Hematopoietic multipotent progenitor cell treated with erythropoietin and hydrocortisone succinate and interleukin-3 and kit ligand, for 6 days (in vitro differentiated cells): Measurements from ENCODE around the gene PIGX.

Experiments
- DNase-seq: peaks from one replicate; pipeline ENCODE4 v3.0.0-alpha.2; 2015

Gene PIGX

DNA sequence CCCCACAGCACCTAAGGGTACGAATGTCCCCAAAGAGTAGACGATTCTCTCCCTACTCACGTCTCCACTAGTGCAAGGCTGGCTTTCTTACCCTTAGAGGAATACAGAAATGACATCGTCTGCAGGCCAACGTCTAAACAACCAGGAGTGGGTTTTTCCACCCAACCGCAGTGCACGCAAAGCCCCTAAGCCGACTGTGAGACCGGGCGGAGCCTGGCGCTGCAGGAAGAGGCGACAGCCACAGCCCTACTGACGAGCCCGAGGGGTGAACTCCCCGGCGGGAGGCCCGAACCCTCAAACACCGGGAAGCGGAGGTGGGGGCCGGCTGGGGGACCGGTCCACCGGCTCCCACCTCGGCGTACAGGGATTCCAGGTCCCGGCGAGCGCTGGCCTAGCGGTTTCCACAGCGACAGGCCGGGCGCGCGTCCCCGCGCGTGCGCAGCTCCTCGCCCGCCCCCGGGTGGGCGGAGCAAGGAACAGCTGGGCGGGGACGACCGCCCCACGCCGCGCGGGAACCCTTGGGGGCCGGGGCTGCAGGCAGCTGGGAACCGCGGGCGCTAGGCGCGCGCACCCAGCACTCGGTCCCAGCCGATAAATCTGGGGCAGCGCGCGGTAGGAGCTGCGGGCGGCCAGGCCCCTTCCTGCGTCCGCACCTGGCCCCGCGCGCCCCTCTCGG is at the start of gene PIGX, which contains the start of gene CEP19:
Gene PIGX, plus strand, starts transcription at position 540 of the 676 bp plus-strand sequence.
Gene CEP19, minus strand, starts transcription at position 413 of the 676 bp plus-strand sequence. CDS start 3,593 bp downstream, outside the sequence.
- peak; percentile 90 for DNase-seq

DNA sequence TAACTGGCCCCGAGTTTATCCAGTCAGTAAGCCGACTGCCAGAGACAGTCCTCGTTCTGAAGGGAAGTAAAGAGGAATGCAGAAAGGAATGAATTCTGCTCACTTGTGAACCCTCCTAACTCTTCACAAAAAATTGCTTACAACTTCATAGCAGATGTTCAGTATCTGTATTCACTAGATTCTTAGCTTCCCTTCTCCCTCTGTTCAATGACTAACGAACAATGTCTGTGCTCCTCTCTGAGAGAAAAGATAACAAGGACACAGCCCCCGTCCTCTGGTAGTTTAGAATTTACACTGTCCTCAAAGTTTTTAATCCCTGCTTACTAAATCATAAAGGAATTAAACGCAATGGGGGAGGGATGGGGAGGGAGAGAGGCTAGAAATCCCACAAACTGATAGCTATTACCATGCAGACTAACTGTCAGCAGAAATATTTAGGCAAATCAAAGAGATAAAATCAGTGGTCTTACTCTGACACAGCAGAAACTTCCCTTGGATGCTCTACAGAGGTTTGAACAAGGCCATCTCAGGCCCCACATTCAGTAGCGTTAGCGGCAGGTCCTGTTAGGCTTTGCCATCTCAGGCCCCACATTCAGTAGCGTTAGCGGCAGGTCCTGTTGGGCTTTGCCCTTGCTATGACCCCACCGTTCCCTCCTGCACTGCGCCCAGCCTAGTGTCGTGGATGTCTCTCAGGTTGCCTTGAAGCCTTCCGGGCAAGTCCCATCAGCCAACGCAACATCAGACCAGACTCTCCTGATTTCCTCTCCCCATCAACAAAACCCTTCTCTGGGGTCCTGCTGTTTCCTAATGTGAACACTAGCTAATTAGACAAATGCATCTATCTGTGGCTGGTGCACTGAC is 49.2 kb upstream of the PIGX start:
- peak; percentile 79 for DNase-seq

DNA sequence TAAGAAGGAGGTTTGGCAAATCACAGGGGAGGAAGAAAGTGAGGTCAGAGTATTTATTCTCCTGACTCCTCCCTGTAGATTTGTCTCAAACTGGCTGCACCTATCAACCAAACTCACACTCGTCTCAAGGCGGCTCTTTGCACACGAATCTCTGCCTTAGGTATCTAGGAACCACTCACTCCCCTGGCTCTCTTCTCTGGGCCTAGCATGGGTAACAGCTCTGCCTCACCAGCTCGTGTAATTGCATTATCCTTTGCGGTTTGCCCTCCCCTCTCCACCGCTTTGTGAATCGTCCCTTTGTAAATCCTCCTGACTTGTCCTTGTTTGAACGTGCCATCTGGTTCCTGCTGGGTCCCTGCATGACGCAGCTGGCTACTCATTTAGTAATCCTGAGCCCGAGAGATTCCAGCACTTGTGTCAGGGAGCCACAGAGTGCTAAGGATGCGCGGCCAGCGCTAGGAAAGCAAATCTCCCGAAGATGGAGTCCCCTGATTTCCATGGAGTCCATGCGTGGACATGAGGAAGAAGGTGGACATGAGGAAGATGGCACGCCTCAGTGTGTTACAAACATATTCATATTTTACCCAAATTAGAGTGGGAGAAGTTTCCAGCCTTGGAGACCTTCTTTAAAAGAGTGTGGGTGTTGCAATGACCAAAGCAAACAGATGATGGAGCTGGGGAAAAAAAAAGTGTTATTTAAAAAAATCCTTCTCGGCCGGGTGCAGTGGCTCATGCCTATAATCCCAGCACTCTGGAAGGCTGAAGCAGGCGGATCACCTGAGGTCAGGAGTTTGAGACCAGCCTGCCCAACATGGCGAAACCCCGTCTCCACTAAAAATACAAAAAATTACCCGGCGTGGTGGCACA is 45.9 kb upstream of the PIGX start:
- DNase-seq: no peak

DNA sequence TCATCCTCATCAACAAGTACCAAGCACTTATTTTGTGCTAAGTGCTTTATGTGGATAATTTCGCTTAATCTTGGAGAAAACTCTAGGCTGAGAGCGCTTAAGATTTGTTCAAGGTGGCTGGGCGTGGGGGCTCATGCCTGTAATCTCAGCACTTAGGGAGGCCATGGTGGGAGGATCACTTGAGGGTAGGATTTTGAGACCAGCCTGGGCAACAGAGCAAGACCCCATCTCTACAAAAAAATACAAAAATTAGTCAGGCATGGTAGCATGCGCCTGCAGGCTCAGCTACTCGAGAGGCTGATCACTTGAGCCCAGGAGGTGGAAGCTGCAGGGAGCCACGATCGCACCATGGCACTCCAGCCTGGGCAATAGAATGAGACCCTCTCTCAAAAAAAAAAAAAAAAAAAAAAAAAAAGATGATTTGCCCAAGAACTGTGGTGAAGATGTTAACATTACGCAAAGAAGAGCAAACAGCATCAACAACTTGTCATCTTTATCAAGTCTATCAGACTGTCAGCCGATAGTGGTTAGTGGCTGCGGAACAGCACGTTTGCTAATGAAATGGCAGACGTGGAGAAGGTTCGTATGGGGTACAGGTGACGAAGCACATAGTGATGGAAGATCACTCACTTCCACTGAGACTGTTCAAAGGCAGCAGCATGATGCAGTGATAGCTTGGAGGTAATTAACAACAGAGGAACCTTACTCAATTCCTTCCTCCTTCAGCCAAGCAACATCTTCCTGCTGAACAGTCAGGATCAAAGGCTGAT is 44.9 kb upstream of the PIGX start:
- peak; percentile 65 for DNase-seq

DNA sequence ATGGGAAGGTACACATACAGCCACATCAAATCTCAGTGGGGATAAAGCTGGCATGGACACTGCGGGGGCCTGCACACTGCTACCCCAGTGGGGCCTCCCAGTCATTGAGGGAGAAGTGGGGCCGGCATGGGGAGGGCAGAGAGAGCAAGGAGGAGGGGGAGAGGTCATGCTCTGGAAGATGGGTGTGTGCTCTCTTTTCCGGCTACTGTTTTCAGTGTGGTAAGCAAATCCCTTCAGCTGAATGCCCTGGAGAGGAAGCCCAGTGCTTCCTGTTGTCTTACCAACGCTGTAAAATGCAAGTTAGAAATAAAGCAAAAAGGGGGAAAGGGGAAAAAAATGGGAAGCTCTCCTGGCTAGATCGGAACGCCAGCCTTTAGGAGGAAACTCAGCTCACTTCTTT is 41.8 kb upstream of the PIGX start:
- DNase-seq: no peak

DNA sequence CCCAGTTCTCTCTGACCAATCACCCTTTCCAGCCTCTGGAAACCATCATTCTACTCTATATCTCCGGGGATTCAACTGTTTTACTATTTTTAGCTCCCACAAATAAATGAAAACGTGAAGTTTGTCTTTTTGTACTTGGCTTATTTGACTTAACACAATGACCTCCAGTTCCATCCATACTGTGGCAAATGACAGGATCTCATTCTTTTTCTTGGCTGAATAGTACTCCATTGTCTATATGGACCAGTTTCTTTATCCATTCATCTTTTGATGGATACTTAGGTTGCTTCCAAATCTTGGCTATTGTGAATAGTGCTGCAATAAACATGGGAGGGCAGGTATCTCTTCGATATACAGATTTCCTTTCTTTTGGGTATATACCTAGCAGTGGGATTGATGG is 38.5 kb upstream of the PIGX start:
- DNase-seq: no peak

DNA sequence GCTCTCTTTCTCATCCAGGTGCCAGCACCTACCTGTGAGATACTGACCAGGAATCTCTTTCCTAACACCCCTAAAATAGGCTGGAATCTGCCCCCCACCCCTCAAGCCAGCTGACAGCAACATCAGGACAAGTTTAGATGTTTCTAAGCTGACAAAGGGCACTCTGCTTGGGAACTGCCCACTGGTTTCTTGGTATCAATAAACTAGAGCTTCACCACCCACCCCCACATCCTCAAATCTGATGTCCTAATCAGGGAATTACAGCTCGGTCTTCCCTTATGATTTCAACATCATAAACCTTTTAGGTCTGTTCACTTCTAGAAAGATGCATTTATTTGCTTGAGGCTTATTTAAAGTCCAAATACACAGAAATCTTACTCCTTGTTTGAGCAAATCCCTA is 34.8 kb upstream of the PIGX start:
- DNase-seq: no peak

DNA sequence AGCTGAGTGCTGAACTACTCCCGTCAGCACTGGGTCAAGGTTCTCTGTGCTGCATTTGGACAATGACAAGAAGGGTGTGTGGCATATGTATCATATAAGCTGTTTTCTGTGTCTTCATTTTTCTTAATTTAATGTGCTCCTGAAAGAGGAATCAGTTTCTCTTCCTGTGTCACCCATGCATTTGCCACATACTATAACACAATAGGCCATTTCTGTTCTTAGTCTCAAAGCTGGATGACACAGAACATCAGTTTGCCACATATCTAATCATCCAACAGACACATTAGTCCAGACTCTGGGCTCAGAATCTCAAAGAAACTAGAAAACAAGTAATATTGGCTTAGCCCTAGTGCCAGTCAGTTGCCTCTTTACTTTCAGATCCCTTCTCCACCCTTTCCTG is 34.2 kb upstream of the PIGX start:
- no peak for DNase-seq

DNA sequence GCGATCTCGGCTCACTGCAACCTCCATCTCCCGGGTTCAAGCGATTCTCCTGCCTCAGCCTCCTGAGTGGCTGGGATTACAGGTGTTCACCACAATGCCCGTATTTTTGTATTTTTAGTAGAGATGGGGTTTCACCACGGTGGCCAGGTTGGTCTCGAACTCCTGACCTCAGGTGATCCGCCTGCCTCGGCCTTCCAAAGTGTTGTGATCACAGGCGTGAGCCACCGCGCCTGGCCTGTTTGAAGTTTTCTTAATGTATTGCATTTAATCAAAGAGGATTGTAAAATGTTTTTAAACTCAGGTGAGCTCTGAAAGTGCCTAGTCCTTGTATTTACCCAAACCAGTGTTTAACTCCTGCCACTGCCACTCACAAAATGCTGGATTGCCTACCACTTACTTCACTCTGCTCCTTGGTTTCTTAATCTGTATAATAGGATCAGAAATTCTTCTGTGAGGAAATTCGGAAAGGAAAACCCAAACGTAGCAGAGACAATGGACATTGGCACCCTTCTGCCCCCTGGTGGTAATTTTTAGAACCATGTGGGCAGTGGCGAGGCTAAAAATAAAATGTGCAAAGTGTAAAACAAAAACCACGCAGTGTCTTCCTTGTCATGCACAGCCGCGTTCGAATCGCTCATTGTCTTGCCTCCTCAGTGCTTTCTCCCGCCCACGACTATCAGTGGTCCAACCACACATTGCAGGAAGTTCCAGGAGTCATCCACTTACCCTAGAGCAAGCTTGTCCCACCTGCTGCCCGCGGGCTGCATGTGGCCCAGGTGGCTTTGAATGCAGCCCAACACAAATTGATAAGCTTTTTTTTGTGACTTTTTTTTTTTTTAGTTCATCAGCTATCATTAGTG is 27.4 kb upstream of the PIGX start:
- peak; percentile 92 for DNase-seq

DNA sequence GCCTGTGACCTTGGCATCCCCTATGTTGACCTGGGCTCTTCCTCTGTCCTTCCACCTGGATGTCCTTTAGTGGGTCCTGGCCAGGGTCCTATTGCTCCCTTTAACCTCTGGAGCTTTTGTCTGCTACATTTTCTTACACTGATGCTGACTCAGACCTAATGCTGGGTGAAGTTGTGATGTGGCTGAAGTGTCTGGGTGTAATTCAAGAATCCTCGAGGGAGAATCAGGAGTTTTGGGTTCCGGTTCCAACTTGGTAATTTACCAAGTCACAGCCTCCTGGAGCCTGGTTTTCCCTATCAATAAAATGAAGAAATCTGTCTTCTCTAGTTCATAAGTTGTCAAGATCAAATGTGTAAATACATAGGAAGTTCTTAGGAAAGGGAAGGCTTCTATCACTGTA is 25.7 kb upstream of the PIGX start:
- DNase-seq: no peak

DNA sequence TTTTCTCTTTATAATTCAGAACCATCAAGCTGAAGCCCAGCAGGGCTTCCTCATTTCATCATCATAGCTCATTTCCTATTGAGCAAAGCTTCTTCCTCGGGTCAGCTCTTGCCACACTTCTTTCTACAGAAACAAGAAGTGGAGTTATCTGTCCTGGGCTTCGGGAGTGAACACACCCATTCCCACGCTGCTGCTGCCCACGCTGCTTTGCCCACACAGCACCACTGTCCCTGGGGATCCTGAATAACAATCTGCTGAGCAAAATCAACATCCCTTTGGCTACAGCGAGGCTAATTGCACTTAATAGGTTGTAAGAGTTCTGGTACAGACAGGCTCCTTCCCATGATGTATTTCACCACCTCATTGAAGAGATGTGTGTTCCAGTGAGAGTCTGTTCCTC is 23.8 kb upstream of the PIGX start:
- DNase-seq: peak; percentile 76

DNA sequence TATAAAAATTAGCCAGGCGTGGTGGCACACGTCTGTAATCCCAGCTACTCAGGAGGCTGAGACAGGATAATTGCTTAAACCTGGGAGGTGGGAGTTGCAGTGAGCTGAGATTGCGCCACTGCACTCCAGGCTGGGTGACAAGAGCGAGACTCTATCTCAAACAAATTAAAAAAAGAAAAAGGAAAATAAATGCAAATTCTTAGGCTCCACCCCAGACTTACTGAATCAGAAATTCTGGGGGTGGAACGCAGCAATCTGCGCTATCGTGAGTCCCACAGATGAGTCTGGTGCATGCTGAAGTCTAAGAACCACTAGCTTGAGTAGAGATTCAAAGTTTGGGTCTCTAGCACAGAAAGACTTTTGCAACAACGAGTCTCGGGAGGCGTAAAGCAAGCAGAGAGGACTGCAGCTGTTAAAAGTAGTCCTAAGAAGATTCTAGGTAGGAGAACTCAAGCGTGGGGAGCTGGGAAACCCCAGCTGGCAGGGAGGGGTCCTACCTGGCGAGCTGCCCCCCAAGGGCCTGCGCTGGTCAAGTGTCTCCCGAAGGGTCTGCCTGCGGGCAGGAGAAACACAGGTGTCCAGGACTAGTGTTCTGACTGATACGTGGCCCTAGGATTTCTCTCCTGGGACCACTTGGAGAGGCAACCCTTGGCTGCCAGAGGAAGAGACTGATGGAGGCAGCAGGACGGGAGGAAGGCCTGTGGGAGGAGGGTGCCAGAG is 22.1 kb upstream of the PIGX start:
- no peak for DNase-seq

DNA sequence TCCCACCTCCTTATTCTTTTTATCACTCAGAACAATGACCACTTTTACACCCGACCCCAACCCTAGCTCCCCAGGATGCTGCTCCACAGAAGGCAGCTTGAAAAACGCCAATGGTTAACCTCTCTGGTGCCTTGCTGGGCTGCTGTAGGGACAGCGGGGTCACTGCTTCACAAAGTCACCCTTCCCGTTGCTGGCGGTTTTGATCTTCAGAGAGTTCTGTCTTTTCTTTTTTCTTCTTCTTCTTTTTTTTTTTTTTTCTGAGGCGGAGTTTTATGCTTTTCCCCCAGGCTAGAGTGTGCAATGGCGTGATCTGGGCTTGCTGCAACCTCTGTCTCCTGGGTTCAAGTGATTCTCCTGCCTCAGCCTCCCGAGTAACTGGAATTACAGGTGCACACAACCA is 20.8 kb upstream of the PIGX start:
- DNase-seq: no peak

DNA sequence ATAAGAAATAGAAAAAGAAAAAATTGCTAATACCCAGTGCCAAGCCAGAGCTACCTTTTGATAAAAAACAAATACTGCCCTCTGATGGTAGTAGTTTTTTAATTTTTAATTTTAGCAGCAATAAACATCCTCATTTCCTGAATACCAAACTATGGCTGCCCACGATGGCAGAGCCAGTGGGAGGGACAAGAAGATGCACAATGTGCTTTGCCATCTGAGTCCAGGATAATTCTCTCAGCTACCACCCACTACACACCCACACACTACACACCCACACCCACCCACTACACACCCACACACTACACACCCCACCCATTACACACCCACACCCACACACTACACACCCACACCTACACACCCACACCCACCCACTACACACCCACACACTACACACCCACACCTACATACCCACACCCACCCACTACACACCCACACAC is 18.0 kb upstream of the PIGX start:
- peak; percentile 78 for DNase-seq

DNA sequence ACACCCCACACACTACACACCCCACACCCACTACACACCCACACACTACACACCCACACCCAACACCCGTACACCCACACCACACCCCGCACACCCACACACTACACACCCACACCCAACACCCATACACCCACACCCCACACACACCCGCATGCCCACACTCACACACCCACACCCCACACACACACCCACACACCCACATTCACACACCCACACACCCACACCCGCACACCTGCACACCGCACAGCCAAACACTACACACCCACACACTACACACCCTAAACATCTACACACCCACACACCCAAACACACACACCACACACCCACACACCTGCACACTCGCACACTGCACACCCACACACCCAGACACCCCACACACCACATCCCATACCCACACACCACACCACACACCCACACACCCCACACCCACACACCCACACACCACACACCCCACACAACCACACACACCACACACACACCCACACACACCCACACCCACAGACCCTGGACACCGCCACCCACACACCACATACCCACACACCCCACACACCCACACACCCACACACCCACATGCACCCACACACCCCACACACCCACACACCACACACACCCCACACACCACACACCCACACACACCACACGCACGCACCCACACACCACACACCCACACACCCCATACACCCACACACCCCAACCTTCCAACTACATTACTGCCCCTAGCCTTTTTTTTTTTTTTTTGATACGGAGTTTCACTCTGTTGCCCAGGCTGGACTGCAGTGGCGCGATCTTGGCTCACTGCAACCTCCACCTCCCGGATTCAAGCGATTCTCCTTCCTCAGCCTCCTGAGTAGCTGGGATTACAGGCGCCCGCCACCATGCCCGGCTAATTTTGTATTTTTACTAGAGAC is 17.0 kb upstream of the PIGX start:
- DNase-seq: no peak

DNA sequence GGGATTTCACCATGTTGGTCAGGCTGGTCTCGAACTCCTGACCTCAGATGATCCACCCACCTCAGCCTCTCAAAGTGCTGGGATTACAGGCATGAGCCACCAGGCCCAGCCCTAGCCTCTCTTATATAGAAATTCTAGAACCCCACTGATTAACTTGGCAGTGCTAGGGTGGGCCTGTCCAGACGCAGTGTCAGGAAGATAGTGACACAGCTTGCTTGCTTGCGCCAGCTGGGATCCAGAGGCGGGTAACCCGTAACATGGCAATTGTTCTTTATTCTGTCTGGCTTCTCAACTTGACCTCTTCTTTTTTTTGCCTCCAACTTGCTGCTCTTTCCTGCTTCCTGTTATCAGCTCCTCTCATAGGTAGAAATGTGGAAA is 16.3 kb upstream of the PIGX start:
- DNase-seq: no peak

DNA sequence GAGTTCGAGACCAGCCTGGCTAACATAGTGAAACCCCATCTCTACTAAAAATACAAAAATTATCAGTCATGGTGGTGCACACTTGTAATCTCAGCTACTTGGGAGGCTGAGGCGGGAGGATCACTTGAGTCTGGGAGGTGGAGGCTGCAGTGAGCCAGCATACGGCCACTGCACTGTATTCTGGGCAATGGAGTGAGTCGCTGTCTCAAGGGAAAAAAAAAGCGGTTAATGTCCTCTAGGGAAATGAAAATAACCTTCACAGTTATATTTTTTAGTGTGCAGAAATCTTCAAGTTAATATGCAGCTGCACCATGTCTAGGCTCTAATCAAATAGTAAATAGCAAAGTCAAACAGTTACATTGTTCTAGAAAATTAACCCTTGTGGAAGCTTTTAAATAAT is 14.9 kb upstream of the PIGX start:
- no peak for DNase-seq

DNA sequence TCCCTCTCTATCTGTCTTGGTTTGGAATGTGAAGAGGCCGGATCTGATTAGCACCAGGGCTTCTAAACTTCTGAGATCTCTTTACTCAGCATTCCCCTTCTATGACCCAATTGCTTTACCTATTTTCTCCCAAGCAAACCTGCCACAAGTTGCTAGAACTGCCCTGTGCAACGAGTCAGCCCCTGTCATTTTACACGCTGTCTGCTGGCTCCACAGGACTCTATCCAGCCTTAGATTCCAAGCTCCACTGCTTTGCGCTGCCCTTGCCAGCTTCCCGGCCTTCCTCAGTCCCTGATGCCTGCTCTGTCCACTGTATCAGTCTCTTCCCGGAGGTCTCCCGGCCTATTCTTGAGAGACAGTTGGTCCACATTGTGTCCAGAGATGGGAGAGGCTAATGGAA is 12.4 kb upstream of the PIGX start:
- DNase-seq: no peak

DNA sequence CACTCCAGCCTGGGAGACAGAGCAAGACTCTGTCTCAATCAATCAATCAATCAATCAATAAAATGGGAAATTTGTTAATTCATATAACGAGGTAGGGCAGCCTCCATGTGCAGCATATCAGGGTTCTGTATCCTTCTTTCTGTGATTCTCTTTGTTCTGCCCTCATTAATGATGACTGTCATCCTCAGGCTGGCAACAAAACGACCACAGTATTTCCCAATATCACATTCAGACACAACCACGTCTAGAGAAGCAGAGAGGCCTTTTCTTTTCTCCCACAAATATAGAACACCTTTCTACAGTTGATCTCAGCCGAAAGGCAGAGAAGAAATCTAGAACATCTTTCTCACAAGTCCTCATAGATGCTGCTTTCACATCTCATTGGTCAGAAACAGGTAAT is 11.4 kb upstream of the PIGX start:
- DNase-seq: peak; percentile 32

DNA sequence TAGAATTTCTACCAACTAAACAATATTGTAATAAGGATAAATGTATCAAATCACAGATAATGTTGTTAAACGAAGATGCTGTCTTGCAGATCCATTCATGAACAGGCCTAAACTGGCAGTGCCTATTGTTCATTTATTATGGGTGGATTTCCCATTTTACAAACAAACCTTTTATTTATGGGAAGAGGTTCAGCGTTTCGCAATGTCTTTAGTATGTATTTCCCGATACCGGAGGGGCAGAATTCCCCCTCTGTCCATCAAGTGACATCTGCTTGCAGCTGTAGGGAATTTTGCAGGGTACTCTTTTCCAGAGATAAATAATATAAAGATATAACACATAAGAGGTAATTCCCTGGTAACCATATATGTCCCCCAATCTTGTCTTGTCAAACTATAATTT is 5.8 kb upstream of the PIGX start:
- DNase-seq: no peak
